PC-9 (cell line): ENCODE measurements around the gene PITPNB. TPM values are rescaled to one million over a fixed set of nuclear protein-coding genes. Genes with fewer than 3 reads are reported as not detected.

Experiments used
- BruUV-seq: library from RNA; stranded (reverse); fragments of 400-500 nt; replicated peaks from 2 replicates; lab custom pipeline; 2021; lab: Mats Ljungman, UMichigan
- CTCF ChIA-PET: fragments of 300-600 bp; sonication (Branson Sonifier 250); formaldehyde crosslinking; loops from one replicate; lab custom pipeline; 2022; ENCODE audit warnings: antibody characterized with exemption; lab: Charles Lee
- POLR2A ChIA-PET: fragments of 300-600 bp; sonication (Branson Sonifier 250); formaldehyde crosslinking; loops from one replicate; lab custom pipeline; 2022; ENCODE audit warnings: antibody characterized with exemption; ENCODE audit not compliant: unreplicated experiment; lab: Charles Lee
- DNase-seq, 2 experiments: peaks; one replicate each; pipeline versions ENCODE4 v3.0.0 to v3.0.0-alpha.2; 2015 to 2022; ENCODE audit warnings: mixed read lengths in 1 of 2
- H2AFZ ChIP-seq: fragments of 200-600 bp; sonication (generic); 2 replicates; pipeline ENCODE4 v1.8.1; 2017; ENCODE audit warnings: antibody characterized with exemption
- H3F3A ChIP-seq: fragments of 200-600 bp; sonication (generic); 2 replicates; pipeline ENCODE4 v1.8.1; 2017; ENCODE audit warnings: antibody characterized with exemption, mild to moderate bottlenecking, low read depth; ENCODE audit not compliant: insufficient read depth
- H3K27ac ChIP-seq: fragments of 200-600 bp; sonication (generic); 2 replicates; pipeline ENCODE4 v1.6.1; 2016; ENCODE audit warnings: mixed run types
- H3K27me3 ChIP-seq: fragments of 200-600 bp; sonication (generic); 2 replicates; pipeline ENCODE4 v1.6.1; 2016; ENCODE audit warnings: low read depth, mixed run types; ENCODE audit not compliant: insufficient read depth
- H3K36me3 ChIP-seq: fragments of 200-600 bp; sonication (generic); 2 replicates; pipeline ENCODE4 v1.6.1; 2016; ENCODE audit warnings: low read depth, mixed run types
- H3K4me1 ChIP-seq: fragments of 200-600 bp; sonication (generic); replicated peaks from 2 replicates; pipeline ENCODE4 v1.6.1; 2016; ENCODE audit warnings: mixed run types; ENCODE audit not compliant: insufficient read depth
- H3K4me2 ChIP-seq: fragments of 200-600 bp; sonication (generic); 2 replicates; pipeline ENCODE4 v1.6.1; 2017; ENCODE audit warnings: mixed run types
- H3K4me3 ChIP-seq: fragments of 200-600 bp; sonication (generic); 2 replicates; pipeline ENCODE4 v1.6.1; 2016; ENCODE audit warnings: mixed run types
- H3K79me2 ChIP-seq: fragments of 200-600 bp; sonication (generic); 2 replicates; pipeline ENCODE4 v1.6.1; 2017; ENCODE audit warnings: low read depth, mixed run types
- H3K9me2 ChIP-seq: fragments of 200-600 bp; sonication (generic); 2 replicates; pipeline ENCODE4 v1.8.1; 2017; ENCODE audit warnings: mild to moderate bottlenecking; ENCODE audit not compliant: insufficient read depth
- H3K9me3 ChIP-seq: fragments of 200-600 bp; sonication (generic); 2 replicates; pipeline ENCODE4 v1.8.1; 2016; ENCODE audit warnings: low read depth; ENCODE audit not compliant: insufficient read depth
- H4K20me1 ChIP-seq: fragments of 200-600 bp; sonication (generic); 2 replicates; pipeline ENCODE4 v1.8.1; 2017; ENCODE audit not compliant: insufficient read depth
- CTCF ChIP-seq: fragments of 200-600 bp; sonication (generic); conservative IDR thresholded peaks from 2 replicates; pipeline ENCODE4 v1.6.1; 2017; ENCODE audit warnings: mixed run types, antibody characterized with exemption, mild to moderate bottlenecking, moderate library complexity
- EZH2 ChIP-seq: fragments of 200-600 bp; sonication (generic); IDR thresholded peaks from 2 replicates; pipeline ENCODE4 v1.8.0; 2017; ENCODE audit warnings: antibody characterized with exemption, low read depth
- intact Hi-C: fragments of 100-400 bp; cut with micrococcal nuclease; formaldehyde crosslinking; loops from one replicate; pipeline ENCODE4 v1.10.0; 2022; ENCODE audit not compliant: unreplicated experiment
- total RNA-seq: library from RNA; stranded (reverse); gene quantifications from 2 replicates; pipeline ENCODE4 v1.2.3, GENCODE V29; 2021

The PITPNB gene
- total RNA-seq, 1 experiment from 2014 or later: 49.6 TPM

- H3K36me3 ChIP-seq: no peaks in the 10 kb centered on the region
- no TSS peak for BruUV-seq
- H3K9me2 ChIP-seq: no peaks in the 10 kb centered on the region
- POLR2A ChIA-PET: interaction anchor here (0.6 kb wide), 1 partner anchor 17 kb away, joined by 3 read pairs; no protein-coding TSS in a partner anchor
- no peak overlapping the region for H3K4me2 ChIP-seq
- H3K4me3 ChIP-seq: no peak overlapping the region
- no peaks in the 10 kb centered on the region for H3K27me3 ChIP-seq
- H3K27ac ChIP-seq: no peak overlapping the region
- no peaks in the 10 kb centered on the region for H3K9me3 ChIP-seq
- peaks cover 3% of the 10 kb centered on the region; the same call in 1 of the 2 replicates for H4K20me1 ChIP-seq
- no peaks in the 10 kb centered on the region for H3K4me1 ChIP-seq
- CTCF ChIA-PET: no interaction called here
- H2AFZ ChIP-seq: no peak overlapping the region
- H3K79me2 ChIP-seq: no peaks in the 10 kb centered on the region
- intact Hi-C loops: no loop called here
- no peak for DNase-seq
- TF ChIP-seq CTCF: no peak
- no peak for TF ChIP-seq EZH2
- H3F3A ChIP-seq: no peaks in the 10 kb centered on the region; the same call in 1 of the 2 replicates
These were observed 74.1 kb downstream of the PITPNB start for GRCh38 chr22:27844656-27845591.

GRCh38 chr22:27844256-27844655, 74.8 kb downstream of the PITPNB start:
- H4K20me1 ChIP-seq: peaks cover 3% of the 10 kb centered on the region; the same call in 1 of the 2 replicates
- no TSS peak for BruUV-seq
- H3K36me3 ChIP-seq: no peaks in the 10 kb centered on the region
- H3K9me3 ChIP-seq: no peaks in the 10 kb centered on the region
- ChIA-PET CTCF (no interaction called here), POLR2A (no interaction called here)
- H3K79me2 ChIP-seq: no peaks in the 10 kb centered on the region
- H3K27ac ChIP-seq: no peak overlapping the region
- no peaks in the 10 kb centered on the region for H3K9me2 ChIP-seq
- no peaks in the 10 kb centered on the region; the same call in 1 of the 2 replicates for H3F3A ChIP-seq
- no peaks in the 10 kb centered on the region for H3K4me1 ChIP-seq
- no peaks in the 10 kb centered on the region for H3K27me3 ChIP-seq
- H3K4me3 ChIP-seq: no peak overlapping the region
- no peak for DNase-seq
- H2AFZ ChIP-seq: no peak overlapping the region
- TF ChIP-seq CTCF: no peak
- intact Hi-C loops: no loop called here
- H3K4me2 ChIP-seq: no peak overlapping the region

GRCh38 chr22:27843441-27843840, 75.6 kb downstream of the PITPNB start:
- H3K79me2 ChIP-seq: no peaks in the 10 kb centered on the region
- no peaks in the 10 kb centered on the region for H3K27me3 ChIP-seq
- no peaks in the 10 kb centered on the region for H3K9me2 ChIP-seq
- H3K4me1 ChIP-seq: no peaks in the 10 kb centered on the region
- no peak overlapping the region for H3K4me2 ChIP-seq
- TF ChIP-seq EZH2 (no peak), CTCF (no peak)
- H3K36me3 ChIP-seq: no peaks in the 10 kb centered on the region
- no peak overlapping the region for H2AFZ ChIP-seq
- no peak overlapping the region for H3K27ac ChIP-seq
- ChIA-PET POLR2A (interaction anchor here (0.6 kb wide), 1 partner anchor 337 kb away, joined by 4 read pairs; no protein-coding TSS in a partner anchor), CTCF (no interaction called here)
- DNase-seq: no peak
- peaks cover 3% of the 10 kb centered on the region; the same call in 1 of the 2 replicates for H4K20me1 ChIP-seq
- no TSS peak for BruUV-seq
- intact Hi-C loops: no loop called here
- no peak overlapping the region for H3K4me3 ChIP-seq
- no peaks in the 10 kb centered on the region for H3K9me3 ChIP-seq
- no peaks in the 10 kb centered on the region for H3F3A ChIP-seq
